Measurements from ENCODE around the gene NAALADL2. TPM values are rescaled to one million over a fixed set of nuclear protein-coding genes. Genes with fewer than 3 reads are reported as not detected.

NAALADL2 gene
- total RNA-seq, 1 donor: 23.5 TPM

- Histone ChIP-seq H3K27ac (ENCODE audit: low read depth, low read length) (no peak overlapping the region), H3K79me2 (ENCODE audit: insufficient read depth, low read length) (no peaks in the 10 kb centered on the region), H2AFZ (ENCODE audit: low read length) (no peak overlapping the region), H3K4me1 (ENCODE audit: insufficient read depth, low read length) (no peaks in the 10 kb centered on the region), H3K9me3 (ENCODE audit: low read depth, low read length) (no peaks in the 10 kb centered on the region), H3K36me3 (ENCODE audit: insufficient read depth, low read length) (no peaks in the 10 kb centered on the region), H4K20me1 (ENCODE audit: insufficient read depth, low read length) (no peaks in the 10 kb centered on the region), H3K4me3 (ENCODE audit: insufficient read depth, low read length) (no peak overlapping the region), H3K4me2 (ENCODE audit: insufficient read depth, low read length) (no peak overlapping the region), H3K27me3 (ENCODE audit: insufficient read depth, low read length) (no peaks in the 10 kb centered on the region)
- no peak for TF ChIP-seq CTCF (IDR thresholded peaks at IDR 0.05; ENCODE audit: extremely low read depth, low read depth, low read length)
- no peak for DNase-seq (ENCODE audit: insufficient read length, low spot score, missing footprints)
Measured at GRCh38 chr3:175102161-175102560, 243.0 kb downstream of the NAALADL2 start.

- H3K79me2 ChIP-seq (ENCODE audit: insufficient read depth, low read length): no peaks in the 10 kb centered on the region
- no peak for TF ChIP-seq CTCF (IDR thresholded peaks at IDR 0.05; ENCODE audit: extremely low read depth, low read depth, low read length)
Measured at GRCh38 chr3:175103298-175103697, 244.2 kb downstream of the NAALADL2 start.

GRCh38 chr3:175105066-175105465 lies 245.9 kb downstream of the NAALADL2 start:
- no peaks in the 10 kb centered on the region for H3K79me2 ChIP-seq (ENCODE audit: insufficient read depth, low read length)
- H3K27ac ChIP-seq (ENCODE audit: low read depth, low read length): no peak overlapping the region
- H3K4me3 ChIP-seq (ENCODE audit: insufficient read depth, low read length): no peak overlapping the region
- no peaks in the 10 kb centered on the region for H3K36me3 ChIP-seq (ENCODE audit: insufficient read depth, low read length)
- H3K9me3 ChIP-seq (ENCODE audit: low read depth, low read length): no peaks in the 10 kb centered on the region
- no peak for TF ChIP-seq CTCF (IDR thresholded peaks at IDR 0.05; ENCODE audit: extremely low read depth, low read depth, low read length)
- no peak overlapping the region for H3K4me2 ChIP-seq (ENCODE audit: insufficient read depth, low read length)
- H4K20me1 ChIP-seq (ENCODE audit: insufficient read depth, low read length): no peaks in the 10 kb centered on the region
- H2AFZ ChIP-seq (ENCODE audit: low read length): peak overlapping the region; percentile 46
- H3K27me3 ChIP-seq (ENCODE audit: insufficient read depth, low read length): no peaks in the 10 kb centered on the region
- DNase-seq (ENCODE audit: insufficient read length, low spot score, missing footprints): no peak
- H3K4me1 ChIP-seq (ENCODE audit: insufficient read depth, low read length): no peaks in the 10 kb centered on the region

More at GRCh38 chr3:175103298-175103697, 244.2 kb downstream of the NAALADL2 start:
- Histone ChIP-seq H4K20me1 (ENCODE audit: insufficient read depth, low read length) (no peaks in the 10 kb centered on the region), H3K9me3 (ENCODE audit: low read depth, low read length) (no peaks in the 10 kb centered on the region), H3K4me1 (ENCODE audit: insufficient read depth, low read length) (no peaks in the 10 kb centered on the region), H2AFZ (ENCODE audit: low read length) (no peak overlapping the region), H3K27me3 (ENCODE audit: insufficient read depth, low read length) (no peaks in the 10 kb centered on the region), H3K36me3 (ENCODE audit: insufficient read depth, low read length) (no peaks in the 10 kb centered on the region), H3K4me2 (ENCODE audit: insufficient read depth, low read length) (no peak overlapping the region), H3K27ac (ENCODE audit: low read depth, low read length) (no peak overlapping the region), H3K4me3 (ENCODE audit: insufficient read depth, low read length) (no peak overlapping the region)
- no peak for DNase-seq (ENCODE audit: insufficient read length, low spot score, missing footprints)

GRCh38 chr3:175107231-175107630 lies 248.1 kb downstream of the NAALADL2 start:
- no peak for TF ChIP-seq CTCF (IDR thresholded peaks at IDR 0.05; ENCODE audit: extremely low read depth, low read depth, low read length)
- Histone ChIP-seq H3K4me1 (ENCODE audit: insufficient read depth, low read length) (no peaks in the 10 kb centered on the region), H3K36me3 (ENCODE audit: insufficient read depth, low read length) (no peaks in the 10 kb centered on the region), H3K4me2 (ENCODE audit: insufficient read depth, low read length) (no peak overlapping the region), H3K9me3 (ENCODE audit: low read depth, low read length) (no peaks in the 10 kb centered on the region), H3K4me3 (ENCODE audit: insufficient read depth, low read length) (no peak overlapping the region), H3K27ac (ENCODE audit: low read depth, low read length) (no peak overlapping the region), H3K79me2 (ENCODE audit: insufficient read depth, low read length) (no peaks in the 10 kb centered on the region), H2AFZ (ENCODE audit: low read length) (no peak overlapping the region), H4K20me1 (ENCODE audit: insufficient read depth, low read length) (no peaks in the 10 kb centered on the region), H3K27me3 (ENCODE audit: insufficient read depth, low read length) (no peaks in the 10 kb centered on the region)
- DNase-seq (ENCODE audit: insufficient read length, low spot score, missing footprints): no peak

Measured in osteoblast (primary cell).